Measurements from ENCODE around the gene CTNND2.
"Not testable (repeated sequence)": the region's sequence is repeated elsewhere in the genome, so short reads cannot be mapped to it uniquely, and the experiment has no call there.

Gene CTNND2

GRCh38 chr5:11148810-11149539 is 755.3 kb downstream of the CTNND2 start:
- no peak for DNase-seq

- no peak for DNase-seq
These were observed 758.1 kb downstream of the CTNND2 start for GRCh38 chr5:11146171-11146570.

DNA sequence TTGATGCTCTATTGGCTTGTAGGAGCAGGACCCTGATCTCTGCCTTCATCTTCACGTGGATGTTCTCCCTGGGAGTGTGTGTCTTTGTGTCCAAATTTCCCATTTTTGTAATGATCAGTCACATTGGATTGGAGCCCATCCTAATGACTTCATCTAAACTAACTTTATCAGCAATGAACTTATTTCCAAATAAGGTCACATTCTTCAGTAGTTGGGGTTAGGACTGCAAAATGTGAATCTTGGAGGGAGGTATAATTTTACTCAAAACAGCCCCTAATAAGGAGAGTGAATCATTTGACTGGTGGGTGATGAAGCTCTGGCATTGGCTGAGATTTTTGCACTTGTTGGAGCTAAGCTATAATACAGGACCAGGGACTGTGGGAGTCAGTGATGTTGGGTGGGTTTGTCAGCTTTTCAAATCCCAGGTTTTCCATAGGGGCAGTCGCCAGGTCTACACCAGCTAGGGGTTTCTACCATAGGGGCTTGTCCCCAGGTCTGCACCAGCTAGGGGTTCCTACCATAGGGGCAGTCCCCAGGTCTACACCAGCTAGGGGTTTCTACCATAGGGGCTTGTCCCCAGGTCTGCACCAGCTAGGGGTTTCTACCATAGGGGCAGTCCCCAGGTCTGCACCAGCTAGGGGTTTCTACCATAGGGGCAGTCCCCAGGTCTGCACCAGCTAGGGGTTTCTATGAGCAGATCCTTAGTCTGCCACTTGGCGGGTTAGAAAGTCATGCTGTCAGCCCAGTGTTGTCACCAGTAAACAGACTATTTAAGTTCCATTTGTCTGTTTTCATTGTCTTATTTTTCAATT is 760.6 kb downstream of the CTNND2 start:
- no peak for DNase-seq

- peak; percentile 26 for DNase-seq
These were observed 764.9 kb downstream of the CTNND2 start for GRCh38 chr5:11139217-11139865.

DNA sequence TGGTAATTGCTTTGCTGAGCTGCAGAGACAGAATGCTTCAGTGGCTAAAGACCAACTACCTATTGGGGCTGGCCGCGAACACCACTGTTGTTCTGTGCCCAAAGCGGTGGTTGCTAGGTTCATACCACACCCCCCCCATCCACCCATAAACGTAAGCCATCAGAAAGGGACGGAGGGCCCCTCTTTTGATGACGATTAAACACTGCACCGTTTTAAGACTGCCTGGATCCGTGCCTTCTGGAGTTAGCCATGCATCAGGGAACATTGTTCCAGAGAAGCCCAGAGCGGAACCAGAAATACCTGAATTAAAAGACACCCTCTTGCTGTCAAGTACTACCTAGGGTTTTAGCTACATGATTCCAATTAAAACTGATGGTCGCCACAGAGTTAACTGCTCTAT is 774.1 kb downstream of the CTNND2 start:
- DNase-seq, result no peak

- no peak for DNase-seq
These were observed 776.2 kb downstream of the CTNND2 start for GRCh38 chr5:11128021-11128420.

- DNase-seq, result no peak
These were observed 777.4 kb downstream of the CTNND2 start for GRCh38 chr5:11126844-11127243.

- no peak for DNase-seq
These were observed 782.4 kb downstream of the CTNND2 start for GRCh38 chr5:11121885-11122284.

DNA sequence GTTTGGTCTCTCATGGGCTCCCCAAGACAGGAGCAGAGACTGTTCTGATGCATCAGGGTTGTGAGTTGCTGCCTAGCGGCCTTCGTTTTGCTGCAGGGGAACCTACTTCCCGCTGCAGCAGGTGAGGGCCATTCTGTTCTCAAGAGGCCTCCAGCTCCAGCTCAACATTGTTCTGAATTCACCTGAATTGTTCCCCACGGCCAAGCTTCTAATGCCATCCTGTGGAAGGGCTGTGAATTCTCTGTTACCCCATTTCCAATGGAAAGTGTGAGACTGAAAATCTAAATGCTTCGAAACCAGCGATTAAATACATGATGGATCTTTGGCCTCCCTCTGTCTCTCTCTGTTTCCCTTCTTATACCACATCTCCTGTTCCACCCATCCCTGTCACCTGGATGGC is 794.1 kb downstream of the CTNND2 start:
- DNase-seq, result peak; percentile 33

DNA sequence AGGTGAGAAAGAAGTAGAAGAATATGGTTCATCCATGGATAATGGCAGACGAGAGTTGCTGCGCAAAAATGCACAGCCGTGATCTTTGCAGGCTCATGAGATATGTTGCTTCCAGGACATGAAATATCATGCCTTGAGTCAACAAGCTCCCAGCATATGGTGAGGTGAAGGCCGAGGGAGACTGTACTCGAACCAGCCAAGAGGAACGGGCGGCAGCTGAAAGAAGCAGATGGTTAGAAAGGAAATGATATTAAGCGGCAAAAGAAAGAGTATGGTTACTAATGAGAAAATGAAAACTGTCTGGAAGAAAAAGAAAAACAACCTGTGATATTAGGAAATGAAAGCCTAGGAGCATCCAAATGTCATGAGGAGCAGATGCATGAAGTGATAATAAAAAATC is 798.5 kb downstream of the CTNND2 start:
- DNase-seq, result no peak

DNA sequence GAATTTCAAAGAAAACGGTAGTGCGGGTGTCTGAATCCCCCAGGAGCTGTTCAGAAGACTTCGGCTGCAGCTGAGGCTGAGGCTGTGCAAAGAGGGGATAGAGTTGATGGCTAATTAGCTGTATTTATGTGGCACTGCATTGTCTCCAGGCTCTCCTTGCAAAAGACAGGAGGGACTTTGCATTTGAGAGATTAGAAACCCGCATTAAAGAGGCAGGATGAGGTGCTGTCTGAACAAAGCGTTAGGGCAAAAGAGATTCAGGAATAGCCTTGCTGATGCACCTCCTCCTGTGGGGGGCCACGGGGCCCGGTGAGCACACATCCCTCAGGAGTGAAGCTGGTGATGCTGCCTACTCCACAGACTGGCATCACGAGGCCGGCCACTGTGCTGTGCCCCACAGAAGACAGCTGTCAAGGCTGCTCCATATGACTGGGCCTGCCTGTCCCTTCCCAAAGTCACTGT is 799.6 kb downstream of the CTNND2 start:
- no peak for DNase-seq

DNA sequence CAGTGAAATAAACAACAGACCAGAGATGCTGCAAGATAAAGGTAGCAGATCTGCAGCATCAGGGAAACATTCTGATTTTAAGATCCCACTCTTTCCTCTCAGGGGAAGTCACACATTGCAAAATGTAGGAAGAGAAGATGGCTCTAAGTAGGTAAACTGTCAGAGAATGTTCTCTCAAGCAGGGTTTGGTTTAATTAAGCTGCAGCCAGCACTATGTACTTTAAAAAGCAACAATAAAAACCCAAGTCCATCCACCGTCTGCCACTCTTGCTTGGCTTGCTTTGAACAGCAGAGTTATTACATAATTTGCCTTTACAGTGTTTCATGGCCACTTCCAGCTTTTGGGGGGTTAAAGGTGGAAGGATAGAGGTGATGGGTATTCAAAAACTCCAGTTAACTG is 800.0 kb downstream of the CTNND2 start:
- DNase-seq, result no peak

DNA sequence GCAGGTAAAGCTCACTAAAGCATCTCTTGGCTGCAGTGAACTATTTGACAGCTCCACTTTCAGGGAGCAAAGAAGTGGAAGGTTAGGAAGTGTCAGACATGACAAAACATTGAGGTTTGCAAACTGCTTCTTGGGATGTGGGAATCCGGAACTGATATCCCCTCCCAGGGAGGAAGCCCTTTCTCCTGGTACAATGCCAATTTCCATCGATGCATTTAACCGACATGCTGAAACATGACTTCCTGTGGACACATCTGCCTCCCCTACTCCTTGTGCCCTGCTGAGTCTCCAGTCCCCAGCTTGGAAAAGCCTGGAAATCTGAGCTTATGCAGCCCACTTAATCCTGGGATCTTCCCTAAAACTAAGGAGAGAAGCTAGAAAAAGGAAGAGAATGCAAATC is 820.1 kb downstream of the CTNND2 start:
- no peak for DNase-seq

GRCh38 chr5:11082404-11082945 is 821.8 kb downstream of the CTNND2 start:
- DNase-seq, result no peak

DNA sequence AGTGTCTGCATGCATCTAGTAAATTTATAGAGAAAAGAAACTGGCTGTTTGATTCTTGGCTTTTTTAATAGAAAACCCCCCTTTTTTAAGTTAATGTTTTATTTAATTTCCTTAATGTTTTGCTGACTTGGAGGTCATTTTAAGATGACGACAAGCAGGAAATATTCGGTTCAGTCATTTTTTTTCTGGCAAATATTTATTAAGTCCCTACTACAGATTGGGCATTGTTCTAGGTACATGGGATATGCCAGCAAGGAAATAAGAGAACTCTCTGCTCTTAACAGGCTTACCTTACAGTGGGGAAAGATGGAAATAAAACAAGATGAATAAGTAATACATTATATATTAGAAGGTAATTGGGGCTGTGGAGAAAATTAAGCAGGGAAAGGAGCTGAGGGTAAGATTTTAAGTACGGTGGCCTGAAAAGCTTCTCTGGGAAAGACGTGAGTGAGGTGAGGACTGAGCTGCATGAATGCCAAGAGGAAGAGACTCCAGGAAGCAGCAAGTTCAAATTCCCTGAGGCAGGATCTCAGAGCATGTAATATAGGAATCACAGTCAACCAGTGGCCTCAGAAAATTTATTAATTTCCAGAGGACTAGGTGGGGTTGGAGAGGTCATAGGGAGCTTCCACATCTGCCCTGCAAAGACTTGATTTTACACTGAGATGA is 827.2 kb downstream of the CTNND2 start:
- no peak for DNase-seq

DNA sequence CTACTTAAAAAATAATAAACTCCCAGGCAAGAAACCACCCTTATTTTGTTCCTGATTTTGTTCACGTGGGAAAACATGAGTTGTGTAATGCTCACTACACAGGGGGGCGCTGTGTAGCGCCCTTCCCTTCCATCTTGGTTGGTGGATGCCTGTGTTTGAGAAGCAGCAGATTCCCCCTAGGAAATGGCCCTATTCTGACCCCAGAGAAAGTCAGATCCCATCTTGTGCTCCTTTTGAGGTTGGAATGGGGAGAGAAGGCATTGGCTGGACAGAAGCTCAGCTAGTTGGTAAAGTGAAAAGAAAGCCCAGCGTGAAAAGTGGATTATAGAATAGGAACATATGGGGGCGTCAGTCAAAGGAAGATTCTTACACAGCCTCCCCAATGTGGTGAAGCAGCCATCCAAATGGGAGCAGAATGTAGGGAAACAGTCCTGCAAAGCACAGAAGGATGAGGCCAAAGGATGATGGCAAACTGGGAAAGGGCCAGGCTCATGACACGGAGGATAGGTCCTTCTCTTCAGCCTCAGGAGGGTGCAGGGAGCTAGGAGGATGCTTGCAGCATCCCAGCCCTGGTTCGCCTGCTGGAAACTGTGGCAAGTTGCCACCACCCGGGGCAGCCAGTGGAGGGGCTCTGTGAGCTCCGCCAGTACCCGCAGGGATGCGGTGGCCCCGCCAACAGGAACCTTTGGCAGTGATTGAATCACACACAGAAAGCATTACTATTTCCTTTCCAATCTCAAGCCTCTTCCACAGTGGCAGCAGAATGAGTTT is 829.0 kb downstream of the CTNND2 start:
- DNase-seq, result peak; percentile 15

DNA sequence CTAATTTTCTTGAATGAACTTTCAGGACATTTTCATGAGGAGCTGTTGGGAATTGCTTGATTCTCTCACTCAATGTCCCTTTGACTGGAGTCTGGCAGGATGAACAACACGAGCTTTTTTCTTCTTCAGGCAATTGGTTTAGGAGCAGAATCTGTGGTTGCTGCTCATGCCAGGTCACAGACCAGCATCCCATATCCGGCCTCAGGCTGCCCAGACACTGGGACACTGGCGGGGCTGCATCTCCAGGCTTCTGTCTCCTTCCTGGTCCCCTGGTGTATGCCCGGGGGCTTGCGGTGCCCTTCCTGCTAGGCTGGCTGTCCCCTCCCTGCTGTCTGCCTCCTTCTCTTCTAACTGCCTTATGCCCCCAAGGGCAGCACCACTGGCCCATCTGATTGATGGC is 831.7 kb downstream of the CTNND2 start:
- DNase-seq, result no peak

DNA sequence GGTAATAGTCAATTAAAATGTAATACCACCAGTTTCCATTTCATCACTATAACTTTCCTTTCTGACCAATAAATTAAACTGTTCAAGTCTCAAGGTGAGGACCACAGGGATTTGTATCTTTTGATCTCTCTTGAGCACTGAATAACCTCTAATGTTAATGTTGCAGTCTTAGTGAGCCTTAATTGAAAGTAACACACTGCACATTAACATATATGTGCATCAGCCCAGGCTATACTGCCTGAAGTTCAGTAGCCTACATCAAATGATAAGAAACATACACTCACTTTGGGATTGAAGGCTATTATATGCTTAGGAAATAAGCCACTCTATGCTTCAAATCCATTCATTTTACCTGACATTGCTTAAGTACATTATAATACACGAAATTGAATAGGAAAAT is 832.2 kb downstream of the CTNND2 start:
- DNase-seq, result no peak

DNA sequence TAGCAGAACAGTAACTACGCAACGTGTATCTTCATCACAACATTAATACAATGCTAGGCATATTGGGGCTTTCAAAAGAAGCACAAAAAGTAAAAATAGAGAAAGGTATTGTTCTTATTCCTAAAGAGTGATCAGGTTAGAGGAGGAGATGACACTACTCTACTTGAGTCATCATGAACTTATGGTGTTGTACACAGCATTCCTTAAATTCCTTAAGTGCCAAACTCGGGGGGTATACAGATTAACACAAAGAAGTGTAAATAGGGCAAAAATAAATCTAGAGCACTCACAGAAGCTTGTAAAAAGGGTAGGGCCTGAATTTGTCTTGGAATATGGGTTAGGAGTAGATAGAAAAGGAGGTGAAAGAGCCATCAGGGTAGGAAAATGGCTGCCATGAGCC is 835.2 kb downstream of the CTNND2 start:
- no peak for DNase-seq

DNA sequence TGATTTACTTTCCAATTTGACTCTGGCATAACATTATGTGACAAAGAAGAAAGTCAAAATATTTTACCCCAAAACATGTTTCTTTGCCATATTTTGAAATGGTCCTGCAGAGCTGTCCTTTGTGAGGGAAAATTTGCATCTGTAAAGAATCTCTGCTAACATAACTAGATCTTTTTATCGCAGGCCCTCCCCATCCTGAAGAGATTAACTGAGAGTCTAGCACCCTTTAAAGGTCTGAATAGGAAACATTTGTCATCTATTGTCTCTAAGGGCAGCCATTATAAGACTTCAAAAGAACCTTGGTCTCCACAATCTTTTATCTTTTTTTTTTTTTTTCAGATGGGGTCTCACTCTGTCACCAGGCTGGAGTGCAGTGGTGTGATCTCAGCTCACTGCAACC is 838.5 kb downstream of the CTNND2 start:
- not testable (repeated sequence) for DNase-seq

- DNase-seq, result peak; percentile 53
These were observed 839.3 kb downstream of the CTNND2 start for GRCh38 chr5:11064763-11065450.

GRCh38 chr5:11062397-11062796 is 841.8 kb downstream of the CTNND2 start:
- DNase-seq, result no peak

Measured in DMS53 (cell line).